ENCODE results near the gene CCRL2. TPM values are rescaled to one million over a fixed set of nuclear protein-coding genes. Genes with fewer than 3 reads are reported as not detected.

CCRL2 gene
- total RNA-seq, 6 experiments from 2014 or later: 0.12 to 0.21 TPM; not detected in 4

- no peak for TF ChIP-seq CTCF (IDR thresholded peaks at IDR 0.05)
- no peak overlapping the region for H3K4me3 Mint-ChIP-seq
- H3K9me3 Mint-ChIP-seq: no peaks in the 10 kb centered on the region
- no peak overlapping the region for H3K27ac Mint-ChIP-seq
- no peaks in the 10 kb centered on the region for H3K36me3 Mint-ChIP-seq (ENCODE audit: low read depth)
- peaks cover 45% of the 10 kb centered on the region for H3K4me1 Mint-ChIP-seq (ENCODE audit: low read depth)
- DNase-seq: no peak
- peaks cover 19% of the 10 kb centered on the region for H3K27me3 Mint-ChIP-seq (ENCODE audit: insufficient read depth)
These were observed 2.9 kb downstream of the CCRL2 start for GRCh38 chr3:46409739-46410489.

GRCh38 chr3:46410669-46411068 lies 3.6 kb downstream of the CCRL2 start:
- no peak for TF ChIP-seq CTCF (IDR thresholded peaks at IDR 0.05)
- DNase-seq: no peak
- no peaks in the 10 kb centered on the region for H3K9me3 Mint-ChIP-seq
- H3K27me3 Mint-ChIP-seq (ENCODE audit: insufficient read depth): peaks cover 22% of the 10 kb centered on the region
- H3K36me3 Mint-ChIP-seq (ENCODE audit: low read depth): no peaks in the 10 kb centered on the region
- H3K27ac Mint-ChIP-seq: no peak overlapping the region
- peaks cover 39% of the 10 kb centered on the region for H3K4me1 Mint-ChIP-seq (ENCODE audit: low read depth)
- H3K4me3 Mint-ChIP-seq: no peak overlapping the region

- H3K27me3 Mint-ChIP-seq (ENCODE audit: insufficient read depth): peaks cover 24% of the 10 kb centered on the region
- H3K4me3 Mint-ChIP-seq: no peak overlapping the region
These were observed 4.2 kb downstream of the CCRL2 start for GRCh38 chr3:46411271-46411670.

GRCh38 chr3:46412786-46413298 lies 5.8 kb downstream of the CCRL2 start:
- no peak for DNase-seq
- Mint-ChIP-seq H3K36me3 (ENCODE audit: low read depth) (no peaks in the 10 kb centered on the region), H3K27ac (no peak overlapping the region), H3K9me3 (no peaks in the 10 kb centered on the region), H3K4me3 (no peak overlapping the region), H3K4me1 (ENCODE audit: low read depth) (peaks cover 19% of the 10 kb centered on the region), H3K27me3 (ENCODE audit: insufficient read depth) (peaks cover 27% of the 10 kb centered on the region)
- no peak for TF ChIP-seq CTCF (IDR thresholded peaks at IDR 0.05)

More at GRCh38 chr3:46411271-46411670, 4.2 kb downstream of the CCRL2 start:
- Mint-ChIP-seq H3K4me1 (ENCODE audit: low read depth) (peaks cover 34% of the 10 kb centered on the region), H3K36me3 (ENCODE audit: low read depth) (no peaks in the 10 kb centered on the region), H3K27ac (no peak overlapping the region), H3K9me3 (no peaks in the 10 kb centered on the region)
- DNase-seq: no peak
- TF ChIP-seq CTCF (IDR thresholded peaks at IDR 0.05): peak; percentile 53

GRCh38 chr3:46413951-46414350 lies 6.9 kb downstream of the CCRL2 start:
- TF ChIP-seq CTCF (IDR thresholded peaks at IDR 0.05): no peak
- H3K27ac Mint-ChIP-seq: no peak overlapping the region
- H3K9me3 Mint-ChIP-seq: no peaks in the 10 kb centered on the region
- no peak overlapping the region for H3K4me3 Mint-ChIP-seq
- no peaks in the 10 kb centered on the region for H3K36me3 Mint-ChIP-seq (ENCODE audit: low read depth)
- peaks cover 8% of the 10 kb centered on the region for H3K4me1 Mint-ChIP-seq (ENCODE audit: low read depth)
- DNase-seq: no peak
- H3K27me3 Mint-ChIP-seq (ENCODE audit: insufficient read depth): peaks cover 31% of the 10 kb centered on the region
